SK-N-MC (cell line): Measurements from ENCODE around the gene PHLPP2.

ENCODE experiments used
- DNase-seq: peaks from one replicate; pipeline ENCODE4 v3.0.0-alpha.2; 2011; ENCODE audit warnings: low read depth, low spot score
- H3K27ac ChIP-seq: fragments of 200-600 bp; sonication (generic); 2 replicates; pipeline ENCODE4 v1.5.1; 2016; ENCODE audit warnings: mixed run types
- H3K36me3 ChIP-seq: fragments of 200-600 bp; sonication (generic); 2 replicates; pipeline ENCODE4 v1.6.1; 2017; ENCODE audit warnings: antibody characterized with exemption, low read length, mixed read lengths; ENCODE audit not compliant: insufficient read depth
- H3K4me3 ChIP-seq: fragments of 200-600 bp; sonication (generic); 2 replicates; pipeline ENCODE4 v1.5.1; 2016
- H3K9ac ChIP-seq: fragments of 200-600 bp; sonication (generic); 2 replicates; pipeline ENCODE4 v1.8.0; 2017; ENCODE audit warnings: mixed run types, mixed read lengths; ENCODE audit not compliant: insufficient read length
- H3K9me3 ChIP-seq: fragments of 200-600 bp; sonication (generic); 2 replicates; pipeline ENCODE4 v1.6.1; 2017; ENCODE audit warnings: low read depth, mild to moderate bottlenecking, antibody characterized with exemption, low read length, moderate library complexity, mixed read lengths
- EZH2 ChIP-seq: fragments of 200-600 bp; sonication (generic); IDR thresholded peaks from one replicate; pipeline ENCODE4 v1.6.1; 2017; ENCODE audit warnings: antibody characterized with exemption
- FOXP2 ChIP-seq: optimal IDR thresholded peaks from 2 replicates; pipeline ENCODE3; 2011; ENCODE audit warnings: mild to moderate bottlenecking, moderate library complexity; ENCODE audit not compliant: insufficient read depth; ENCODE audit errors: extremely low read length, control extremely low read depth
- POLR2AphosphoS5 ChIP-seq: IDR thresholded peaks from 2 replicates; pipeline ENCODE4 v1.6.1; 2012; ENCODE audit warnings: mild to moderate bottlenecking, low read depth, low read length, borderline replicate concordance

Gene PHLPP2

DNA sequence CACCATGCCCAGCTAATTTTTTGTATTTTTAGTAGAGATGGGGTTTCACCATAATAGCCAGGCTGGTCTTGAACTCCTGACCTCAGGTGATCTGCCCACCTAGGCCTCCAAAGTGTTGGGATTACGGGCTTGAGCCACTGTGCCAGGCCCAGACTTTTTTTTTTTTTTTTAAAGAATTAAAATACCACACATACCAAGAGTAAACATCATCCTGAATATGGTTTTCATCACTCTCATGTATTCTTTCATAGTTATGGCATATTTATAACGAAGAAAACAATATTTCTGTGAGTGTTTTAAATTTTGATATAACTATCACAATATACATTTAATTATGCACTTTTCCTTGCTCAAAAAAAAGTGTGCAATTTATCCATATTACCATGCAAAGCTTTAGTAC, 50.3 kb downstream of the PHLPP2 start:
- DNase-seq: no peak
- H3K36me3 ChIP-seq: peaks cover 15% of the 10 kb centered on the region; the same call in 1 of the 2 replicates
- TF ChIP-seq FOXP2 (no peak), POLR2AphosphoS5 (no peak), EZH2 (no peak)
- no peak overlapping the region for H3K4me3 ChIP-seq
- no peak overlapping the region for H3K27ac ChIP-seq
- H3K9ac ChIP-seq: no peak overlapping the region
- no peaks in the 10 kb centered on the region for H3K9me3 ChIP-seq

- no peak overlapping the region for H3K9ac ChIP-seq
- peaks cover 18% of the 10 kb centered on the region; the same call in 1 of the 2 replicates for H3K36me3 ChIP-seq
- H3K27ac ChIP-seq: no peak overlapping the region
- TF ChIP-seq POLR2AphosphoS5: no peak
- no peak for TF ChIP-seq FOXP2
- TF ChIP-seq EZH2: no peak
- DNase-seq: no peak
- no peak overlapping the region for H3K4me3 ChIP-seq
- no peaks in the 10 kb centered on the region for H3K9me3 ChIP-seq
Observed at GRCh38 chr16:71673582-71673973, 50.9 kb downstream of the PHLPP2 start.

- no peak for DNase-seq
- Histone ChIP-seq H3K27ac (no peak overlapping the region), H3K9ac (no peak overlapping the region), H3K4me3 (no peak overlapping the region), H3K36me3 (peaks cover 18% of the 10 kb centered on the region; the same call in 1 of the 2 replicates), H3K9me3 (no peaks in the 10 kb centered on the region)
- TF ChIP-seq FOXP2: no peak
- no peak for TF ChIP-seq EZH2
- no peak for TF ChIP-seq POLR2AphosphoS5
Observed at GRCh38 chr16:71672803-71673581, 51.5 kb downstream of the PHLPP2 start.

GRCh38 chr16:71672125-71672524, 52.4 kb downstream of the PHLPP2 start:
- TF ChIP-seq FOXP2 (no peak), POLR2AphosphoS5 (no peak), EZH2 (no peak)
- H3K9ac ChIP-seq: no peak overlapping the region
- H3K9me3 ChIP-seq: no peaks in the 10 kb centered on the region
- DNase-seq: no peak
- H3K27ac ChIP-seq: no peak overlapping the region
- H3K4me3 ChIP-seq: no peak overlapping the region
- peaks cover 18% of the 10 kb centered on the region; the same call in 1 of the 2 replicates for H3K36me3 ChIP-seq

- TF ChIP-seq POLR2AphosphoS5 (no peak), FOXP2 (no peak), EZH2 (no peak)
- H3K27ac ChIP-seq: no peak overlapping the region
- H3K36me3 ChIP-seq: peaks cover 23% of the 10 kb centered on the region; the same call in 1 of the 2 replicates
- H3K9me3 ChIP-seq: no peaks in the 10 kb centered on the region
- DNase-seq: no peak
- H3K4me3 ChIP-seq: no peak overlapping the region
- no peak overlapping the region for H3K9ac ChIP-seq
Observed at GRCh38 chr16:71671165-71671564, 53.3 kb downstream of the PHLPP2 start.

GRCh38 chr16:71670537-71670936, 54.0 kb downstream of the PHLPP2 start:
- TF ChIP-seq FOXP2 (no peak), EZH2 (no peak), POLR2AphosphoS5 (no peak)
- no peak overlapping the region for H3K27ac ChIP-seq
- no peak overlapping the region for H3K9ac ChIP-seq
- H3K4me3 ChIP-seq: no peak overlapping the region
- DNase-seq: no peak
- H3K36me3 ChIP-seq: peaks cover 23% of the 10 kb centered on the region; the same call in 1 of the 2 replicates
- H3K9me3 ChIP-seq: no peaks in the 10 kb centered on the region

DNA sequence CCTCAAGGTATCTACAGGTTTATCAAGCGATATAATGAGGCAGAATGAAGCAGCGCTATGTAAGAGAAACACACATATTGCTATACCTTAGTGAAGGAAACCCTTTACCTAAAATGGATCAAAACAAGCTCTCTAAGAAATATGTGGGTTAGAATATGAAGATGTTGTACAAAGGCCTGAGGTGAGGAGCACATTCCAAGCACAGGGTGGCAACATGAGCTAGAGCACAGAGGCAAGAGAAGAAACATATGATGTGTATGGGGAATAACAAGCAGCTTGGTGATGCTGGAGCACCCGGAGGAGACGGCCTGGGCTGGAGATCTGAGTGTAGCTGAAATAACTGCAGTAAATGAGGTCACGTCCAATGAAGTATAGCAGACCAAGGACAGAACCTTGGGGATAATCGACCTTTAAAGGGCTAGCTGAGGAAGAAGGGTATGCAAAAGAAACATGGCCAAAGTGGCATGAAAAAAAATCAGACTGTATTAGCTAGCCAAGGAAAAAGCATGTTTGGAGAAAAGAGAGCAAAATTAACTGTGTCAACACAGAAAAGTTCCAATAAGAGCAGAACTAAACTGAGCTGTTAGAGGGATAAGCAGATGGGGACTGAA, 54.5 kb downstream of the PHLPP2 start:
- peaks cover 21% of the 10 kb centered on the region; the same call in 1 of the 2 replicates for H3K36me3 ChIP-seq
- no peak for DNase-seq

DNA sequence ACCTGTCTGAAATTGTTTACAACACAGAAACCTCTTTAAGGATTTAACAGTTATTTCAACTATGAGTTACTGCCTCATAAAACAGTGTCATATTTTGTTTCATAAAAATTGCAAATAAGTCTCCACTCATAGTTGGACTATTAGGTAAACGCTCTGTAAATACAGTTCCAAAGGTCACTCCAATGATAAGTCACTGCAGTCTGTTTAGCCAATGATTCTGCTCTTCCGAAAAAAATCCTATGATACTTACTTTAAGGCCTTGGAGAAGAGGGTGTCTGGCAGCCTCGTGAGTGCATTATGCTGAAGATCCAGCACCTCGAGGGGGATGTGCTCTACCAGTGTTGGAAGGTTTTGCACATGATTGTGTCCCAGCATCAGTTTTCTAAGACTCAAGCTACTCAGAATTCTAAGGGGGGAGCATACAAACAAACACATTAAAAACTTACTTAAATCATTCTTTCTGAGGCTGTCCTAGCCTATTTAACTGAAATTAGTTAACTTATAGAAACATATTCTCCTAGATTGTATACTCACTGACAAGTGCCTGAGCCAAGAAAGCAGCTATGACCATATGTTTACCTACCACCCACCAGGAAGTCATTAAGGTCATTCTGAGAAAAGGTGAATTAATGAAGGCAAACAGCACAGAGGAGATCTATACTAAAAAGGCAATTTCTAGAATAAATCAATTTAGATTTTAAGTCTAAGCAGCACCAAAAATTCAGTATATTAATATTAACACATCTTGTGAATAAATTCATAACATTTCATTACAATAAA, 57.4 kb downstream of the PHLPP2 start:
- H3K4me3 ChIP-seq: no peak overlapping the region
- DNase-seq: no peak
- peaks cover 16% of the 10 kb centered on the region; the same call in 1 of the 2 replicates for H3K36me3 ChIP-seq
- H3K9me3 ChIP-seq: no peaks in the 10 kb centered on the region
- TF ChIP-seq EZH2 (no peak), FOXP2 (no peak), POLR2AphosphoS5 (no peak)
- H3K9ac ChIP-seq: no peak overlapping the region
- H3K27ac ChIP-seq: no peak overlapping the region

More for the DNA sequence above, 54.5 kb downstream of the PHLPP2 start:
- Histone ChIP-seq H3K9me3 (no peaks in the 10 kb centered on the region), H3K4me3 (no peak overlapping the region), H3K9ac (no peak overlapping the region), H3K27ac (no peak overlapping the region)
- TF ChIP-seq POLR2AphosphoS5 (no peak), FOXP2 (no peak), EZH2 (no peak)
